Kidney epithelial cell (primary cell): ENCODE measurements around the gene PDCD4. TPM values are rescaled to one million over a fixed set of nuclear protein-coding genes. Genes with fewer than 3 reads are reported as not detected.

Experiments used
- DNase-seq: peaks from one replicate; pipeline ENCODE4 v3.0.0-alpha.2; 2010; ENCODE audit warnings: low read depth
- H3K27me3 ChIP-seq: 2 replicates; pipeline ENCODE4 v1.6.0; 2011; ENCODE audit warnings: low read length; ENCODE audit not compliant: control insufficient read depth, insufficient read depth
- H3K36me3 ChIP-seq: 2 replicates; pipeline ENCODE4 v1.5.1; 2011; ENCODE audit warnings: low read length; ENCODE audit not compliant: control insufficient read depth, insufficient read depth
- H3K4me3 ChIP-seq: 2 replicates; pipeline ENCODE4 v1.5.1; 2011; ENCODE audit warnings: low read depth, mild to moderate bottlenecking, control low read depth, low read length
- total RNA-seq: library from RNA; depleted of rRNA; stranded (reverse); fragments of >200 nt; gene quantifications from 2 replicates; pipeline ENCODE4 v1.2.3, GENCODE V29; 2015
- TF ChIP-seq, protein P1 (sequence below): IDR thresholded peaks from 2 replicates; pipeline ENCODE4 v1.5.1; 2011; ENCODE audit warnings: mild to moderate bottlenecking, moderate library complexity, low read length, control low read depth, inconsistent platforms; ENCODE audit not compliant: insufficient read depth, poor library complexity, severe bottlenecking

Gene PDCD4
- total RNA-seq, 1 donor from 2014 or later = 35.7 TPM

GRCh38 chr10:110833234-110833940 is 38.3 kb upstream of the PDCD4 start:
- TF ChIP-seq, protein P1, sequence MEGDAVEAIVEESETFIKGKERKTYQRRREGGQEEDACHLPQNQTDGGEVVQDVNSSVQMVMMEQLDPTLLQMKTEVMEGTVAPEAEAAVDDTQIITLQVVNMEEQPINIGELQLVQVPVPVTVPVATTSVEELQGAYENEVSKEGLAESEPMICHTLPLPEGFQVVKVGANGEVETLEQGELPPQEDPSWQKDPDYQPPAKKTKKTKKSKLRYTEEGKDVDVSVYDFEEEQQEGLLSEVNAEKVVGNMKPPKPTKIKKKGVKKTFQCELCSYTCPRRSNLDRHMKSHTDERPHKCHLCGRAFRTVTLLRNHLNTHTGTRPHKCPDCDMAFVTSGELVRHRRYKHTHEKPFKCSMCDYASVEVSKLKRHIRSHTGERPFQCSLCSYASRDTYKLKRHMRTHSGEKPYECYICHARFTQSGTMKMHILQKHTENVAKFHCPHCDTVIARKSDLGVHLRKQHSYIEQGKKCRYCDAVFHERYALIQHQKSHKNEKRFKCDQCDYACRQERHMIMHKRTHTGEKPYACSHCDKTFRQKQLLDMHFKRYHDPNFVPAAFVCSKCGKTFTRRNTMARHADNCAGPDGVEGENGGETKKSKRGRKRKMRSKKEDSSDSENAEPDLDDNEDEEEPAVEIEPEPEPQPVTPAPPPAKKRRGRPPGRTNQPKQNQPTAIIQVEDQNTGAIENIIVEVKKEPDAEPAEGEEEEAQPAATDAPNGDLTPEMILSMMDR = no peak

GRCh38 chr10:110833941-110834628 is 37.6 kb upstream of the PDCD4 start:
- DNase-seq = no peak
- TF ChIP-seq, protein P1 = no peak
- Histone ChIP-seq H3K27me3 (no peaks in the 10 kb centered on the region), H3K36me3 (no peaks in the 10 kb centered on the region), H3K4me3 (no peak overlapping the region)

More at GRCh38 chr10:110833234-110833940, 38.3 kb upstream of the PDCD4 start:
- Histone ChIP-seq H3K27me3 (no peaks in the 10 kb centered on the region), H3K4me3 (no peak overlapping the region), H3K36me3 (no peaks in the 10 kb centered on the region)
- DNase-seq = no peak

DNA sequence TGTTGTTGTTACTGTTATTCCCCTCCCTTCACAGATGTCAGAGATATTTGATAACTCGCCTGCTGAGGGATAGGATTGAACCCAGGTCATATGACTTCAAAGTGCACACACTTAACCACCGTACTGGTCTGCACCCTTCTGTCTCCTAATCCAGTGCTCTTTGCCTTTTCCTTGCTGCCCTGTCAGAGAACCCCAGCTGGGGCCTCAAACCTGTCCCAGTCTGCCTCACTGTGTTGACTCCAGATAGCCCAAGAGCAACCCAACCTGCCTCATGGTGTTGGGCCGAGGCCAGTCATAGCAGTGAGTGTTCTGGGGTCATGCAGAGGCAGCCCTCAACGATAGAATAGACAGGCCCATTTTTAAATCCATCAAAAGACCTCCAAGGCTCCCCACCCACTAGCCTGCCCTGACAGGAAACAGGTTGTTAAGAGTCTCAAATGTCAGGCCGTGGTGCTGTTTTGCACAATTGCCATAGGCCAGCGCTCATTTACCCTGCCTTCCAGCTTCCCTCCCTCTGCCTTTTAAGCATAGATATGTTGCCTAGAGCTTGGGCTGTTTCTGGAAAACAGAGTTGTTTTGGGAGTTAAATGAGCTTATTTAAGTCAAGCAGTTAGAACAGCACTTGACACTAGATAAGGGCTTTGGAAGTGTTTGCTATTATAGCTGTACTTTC is 37.0 kb upstream of the PDCD4 start:
- DNase-seq = no peak
- Histone ChIP-seq H3K36me3 (no peaks in the 10 kb centered on the region), H3K4me3 (no peak overlapping the region), H3K27me3 (no peaks in the 10 kb centered on the region)
- TF ChIP-seq, protein P1 = no peak

DNA sequence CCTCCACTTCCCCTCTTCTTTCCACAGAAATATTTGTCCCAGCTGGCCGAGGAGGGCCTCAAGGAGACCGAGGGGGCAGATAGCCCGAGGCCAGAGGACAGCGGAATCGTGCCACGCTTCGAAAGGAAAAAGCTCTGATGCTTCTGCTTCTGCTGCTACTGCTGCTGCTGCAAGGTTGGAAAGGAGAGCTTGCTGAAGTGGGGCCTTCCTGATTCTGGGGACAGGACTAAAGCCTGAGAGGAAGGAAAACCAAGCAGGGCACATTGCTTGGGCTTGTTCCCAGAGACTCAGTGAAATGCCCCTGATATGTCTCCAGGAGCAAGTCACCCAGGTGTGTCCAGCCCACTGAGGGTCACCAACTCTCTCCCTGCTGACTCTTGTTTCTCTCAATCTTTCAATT is 35.9 kb upstream of the PDCD4 start:
- no peak for DNase-seq
- TF ChIP-seq, protein P1 = no peak
- H3K36me3 ChIP-seq = no peaks in the 10 kb centered on the region
- no peaks in the 10 kb centered on the region for H3K27me3 ChIP-seq
- no peak overlapping the region for H3K4me3 ChIP-seq

DNA sequence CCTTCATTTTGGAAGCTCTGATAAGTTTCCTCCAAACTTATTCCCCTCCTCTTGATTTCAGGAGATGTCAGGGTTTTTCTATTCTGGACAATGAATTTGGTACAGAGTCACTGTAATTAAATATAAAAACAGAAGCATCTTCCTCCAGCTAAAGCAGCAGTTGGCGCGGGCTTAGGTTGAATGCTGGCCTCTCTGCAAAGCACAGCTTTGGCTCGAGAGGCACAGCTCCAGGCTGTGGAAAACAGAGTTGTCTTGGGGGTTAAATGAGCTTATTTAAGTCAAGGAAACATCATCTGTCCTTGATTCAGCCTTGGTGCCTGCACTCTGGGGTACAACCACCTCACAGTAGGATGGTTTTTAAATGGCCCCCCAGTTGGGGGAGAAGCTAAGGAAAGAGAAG is 35.0 kb upstream of the PDCD4 start:
- Histone ChIP-seq H3K36me3 (no peaks in the 10 kb centered on the region), H3K27me3 (no peaks in the 10 kb centered on the region), H3K4me3 (no peak overlapping the region)
- TF ChIP-seq, protein P1 = no peak
- DNase-seq = no peak
